OCI-LY1 (cell line): ENCODE data around the gene SORCS3.

Source experiments
- EZH2 ChIP-seq: fragments of 200-600 bp; sonication (generic), shearing (Covaris generic); IDR thresholded peaks from 2 replicates; pipeline ENCODE4 v1.8.0; 2017; ENCODE audit warnings: borderline replicate concordance, mixed run types, mild to moderate bottlenecking, antibody characterized with exemption, low read length, moderate library complexity, mixed read lengths
- TF ChIP-seq, protein P1 (sequence below): fragments of 200-600 bp; sonication (generic), shearing (Covaris generic); IDR thresholded peaks from 2 replicates; pipeline ENCODE4 v1.5.1; 2017; ENCODE audit warnings: mild to moderate bottlenecking, antibody characterized with exemption, low read length, moderate library complexity, mixed read lengths

DNA sequence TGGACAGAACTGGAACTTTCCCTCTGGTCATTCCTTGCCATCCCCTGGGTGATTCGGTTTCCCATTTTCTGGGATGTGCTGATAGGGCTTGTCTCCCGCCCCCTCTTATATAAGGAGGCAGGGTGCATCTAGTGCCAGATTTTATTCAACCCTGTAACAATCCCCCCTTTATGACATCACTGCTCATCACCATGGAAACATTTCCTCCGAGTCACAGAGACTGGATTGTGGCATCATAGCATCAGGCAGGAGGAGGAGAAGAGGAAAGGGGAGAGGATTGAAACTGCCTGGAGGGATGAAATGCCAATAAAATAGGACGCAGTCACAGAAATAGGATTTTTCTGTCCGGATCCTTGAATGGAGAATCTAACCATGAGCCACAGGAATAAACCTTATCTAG lies 25.0 kb downstream of the SORCS3 start:
- TF ChIP-seq, protein P1, sequence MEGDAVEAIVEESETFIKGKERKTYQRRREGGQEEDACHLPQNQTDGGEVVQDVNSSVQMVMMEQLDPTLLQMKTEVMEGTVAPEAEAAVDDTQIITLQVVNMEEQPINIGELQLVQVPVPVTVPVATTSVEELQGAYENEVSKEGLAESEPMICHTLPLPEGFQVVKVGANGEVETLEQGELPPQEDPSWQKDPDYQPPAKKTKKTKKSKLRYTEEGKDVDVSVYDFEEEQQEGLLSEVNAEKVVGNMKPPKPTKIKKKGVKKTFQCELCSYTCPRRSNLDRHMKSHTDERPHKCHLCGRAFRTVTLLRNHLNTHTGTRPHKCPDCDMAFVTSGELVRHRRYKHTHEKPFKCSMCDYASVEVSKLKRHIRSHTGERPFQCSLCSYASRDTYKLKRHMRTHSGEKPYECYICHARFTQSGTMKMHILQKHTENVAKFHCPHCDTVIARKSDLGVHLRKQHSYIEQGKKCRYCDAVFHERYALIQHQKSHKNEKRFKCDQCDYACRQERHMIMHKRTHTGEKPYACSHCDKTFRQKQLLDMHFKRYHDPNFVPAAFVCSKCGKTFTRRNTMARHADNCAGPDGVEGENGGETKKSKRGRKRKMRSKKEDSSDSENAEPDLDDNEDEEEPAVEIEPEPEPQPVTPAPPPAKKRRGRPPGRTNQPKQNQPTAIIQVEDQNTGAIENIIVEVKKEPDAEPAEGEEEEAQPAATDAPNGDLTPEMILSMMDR = no peak
- no peak for TF ChIP-seq EZH2
